ENCODE results near the gene STOX2. TPM values are rescaled to one million over a fixed set of nuclear protein-coding genes. Genes with fewer than 3 reads are reported as not detected.
"Not testable (repeated sequence)": the region's sequence is repeated elsewhere in the genome, so short reads cannot be mapped to it uniquely, and the experiment has no call there.

The STOX2 gene
- total RNA-seq, 1 donor from 2014 or later: 9.4 TPM

- intact Hi-C loops (cut with DNase I): no loop called here
- DNase-seq (ENCODE audit: low spot score): no peak
Observed at GRCh38 chr4:184011826-184012380, 106.8 kb downstream of the STOX2 start.

- intact Hi-C loops (cut with DNase I): no loop called here
- DNase-seq (ENCODE audit: low spot score): no peak
Observed at GRCh38 chr4:184012937-184013336, 107.8 kb downstream of the STOX2 start.

DNA sequence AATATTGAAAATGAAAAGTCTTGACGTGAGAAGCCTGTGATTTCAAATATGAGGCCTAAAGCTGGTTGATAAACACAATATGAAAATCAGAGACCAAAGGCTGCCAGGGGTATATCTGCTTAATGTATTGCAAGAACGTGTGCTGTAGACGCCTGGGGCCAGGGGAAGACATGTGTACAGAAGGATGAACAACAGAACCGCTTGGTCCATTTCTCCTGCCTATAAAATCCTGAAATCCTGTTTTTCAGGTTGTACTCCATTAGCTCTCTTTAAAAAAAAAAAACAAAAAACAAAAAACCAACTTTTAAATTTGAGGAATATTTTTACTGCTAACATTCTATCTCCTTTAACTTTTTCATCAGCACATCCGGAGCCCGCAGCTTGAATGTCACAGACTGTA is 109.2 kb downstream of the STOX2 start:
- intact Hi-C loops (cut with DNase I): no loop called here
- no peak for DNase-seq (ENCODE audit: low spot score)

GRCh38 chr4:184016759-184017668 is 111.9 kb downstream of the STOX2 start:
- no peak for DNase-seq (ENCODE audit: low spot score)
- intact Hi-C loops (cut with DNase I): no loop called here

DNA sequence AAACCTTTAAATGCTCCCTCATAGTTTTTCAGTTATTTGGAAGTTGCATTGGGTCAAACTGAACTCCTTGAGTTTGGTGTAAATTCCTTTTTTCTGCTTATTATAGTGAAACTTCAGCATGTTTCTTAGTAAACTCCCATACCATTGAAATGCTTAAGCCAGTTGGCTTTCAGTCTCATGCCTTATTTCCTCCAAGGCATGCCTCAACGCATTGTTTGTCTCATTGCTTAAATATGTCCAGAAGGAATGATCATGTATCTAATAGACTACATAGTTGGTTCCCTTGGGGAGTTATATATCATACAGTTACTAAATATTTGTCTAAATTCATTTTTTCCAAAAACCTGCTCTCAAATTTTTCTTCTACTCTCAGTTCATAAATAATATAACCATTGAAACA is 114.0 kb downstream of the STOX2 start:
- DNase-seq (ENCODE audit: low spot score): no peak
- intact Hi-C loops (cut with DNase I): no loop called here

- intact Hi-C loops (cut with DNase I): no loop called here
- DNase-seq (ENCODE audit: low spot score): no peak
Observed at GRCh38 chr4:184019667-184020623, 114.8 kb downstream of the STOX2 start.

DNA sequence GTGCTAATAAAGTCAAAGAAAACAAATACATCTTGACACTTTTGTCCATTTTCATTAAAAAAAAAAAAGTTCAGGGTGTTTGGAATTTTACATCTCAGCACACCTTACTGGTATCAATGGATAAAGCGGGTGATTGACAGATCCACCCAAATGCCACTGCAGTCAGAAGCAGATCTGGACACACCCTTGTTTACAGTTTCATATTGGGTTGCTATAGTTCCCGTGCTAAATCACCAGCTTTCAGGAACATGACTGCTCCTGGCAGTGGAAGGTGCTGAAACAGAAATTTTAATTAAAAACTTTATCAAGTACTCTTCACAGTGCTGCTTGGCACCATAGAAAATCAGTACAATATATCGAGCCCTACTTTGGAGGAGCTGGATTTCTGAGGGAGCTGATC is 116.3 kb downstream of the STOX2 start:
- DNase-seq (ENCODE audit: low spot score): no peak
- intact Hi-C loops (cut with DNase I): no loop called here

DNA sequence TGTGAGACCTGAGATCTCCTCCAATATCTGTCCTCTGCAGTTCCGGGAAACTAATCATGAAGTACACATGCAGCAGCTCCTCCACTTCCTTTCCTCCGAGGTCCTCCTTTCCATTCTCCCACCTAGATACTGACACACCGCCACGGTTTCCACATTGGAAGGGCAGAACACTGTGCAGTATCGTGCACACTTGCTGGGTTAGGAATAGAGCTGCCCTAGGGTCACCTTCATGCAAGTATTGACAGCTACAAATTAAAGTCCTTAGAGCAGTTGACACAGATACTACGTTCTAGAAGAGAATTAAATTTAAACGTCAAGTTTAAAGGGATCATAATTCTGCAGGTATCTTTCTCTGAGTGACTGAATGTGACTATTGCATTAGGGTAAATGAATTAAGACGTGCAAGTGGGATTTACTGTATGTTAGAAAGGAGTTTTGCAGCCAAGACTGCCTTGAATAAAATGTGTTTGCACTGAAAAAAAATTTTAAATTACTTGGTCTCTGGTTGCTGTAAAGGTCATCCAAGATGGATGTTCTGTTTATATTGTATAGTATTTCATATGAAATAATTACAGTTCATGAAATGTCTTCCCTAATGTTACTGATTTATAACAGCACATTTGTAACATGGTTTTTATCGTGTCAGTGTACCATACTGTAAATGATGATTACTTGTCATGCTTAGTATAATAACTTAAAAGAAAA is 117.7 kb downstream of the STOX2 start:
- intact Hi-C loops (cut with DNase I): no loop called here
- DNase-seq (ENCODE audit: low spot score): no peak

DNA sequence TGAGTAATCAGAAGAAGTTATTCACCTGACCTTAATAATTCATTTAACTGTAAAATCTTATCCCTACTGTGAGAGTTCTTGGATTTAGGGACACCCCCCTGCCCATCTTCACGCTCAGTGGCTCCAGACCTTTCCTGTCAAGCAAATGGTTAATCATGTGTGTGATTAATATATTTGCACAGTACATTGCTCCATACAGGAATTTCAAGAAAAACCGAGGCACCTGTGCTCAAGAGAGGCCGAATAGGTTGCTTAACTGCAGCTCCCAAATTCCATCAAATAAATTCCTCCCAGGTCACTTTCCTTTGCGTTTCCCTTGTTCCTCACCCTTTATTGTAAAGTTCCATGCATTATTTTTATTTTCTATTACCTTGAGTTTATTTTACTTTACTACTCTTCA is 119.5 kb downstream of the STOX2 start:
- intact Hi-C loops (cut with DNase I): no loop called here
- no peak for DNase-seq (ENCODE audit: low spot score)

GRCh38 chr4:184028561-184029374 is 123.7 kb downstream of the STOX2 start:
- no peak for DNase-seq (ENCODE audit: low spot score)
- intact Hi-C loops (cut with DNase I): no loop called here

- no peak for DNase-seq (ENCODE audit: low spot score)
- intact Hi-C loops (cut with DNase I): no loop called here
Observed at GRCh38 chr4:184030036-184030435, 124.9 kb downstream of the STOX2 start.

- no peak for DNase-seq (ENCODE audit: low spot score)
- intact Hi-C loops (cut with DNase I): no loop called here
Observed at GRCh38 chr4:184030764-184031163, 125.7 kb downstream of the STOX2 start.

- intact Hi-C loops (cut with DNase I): no loop called here
- DNase-seq (ENCODE audit: low spot score): no peak
Observed at GRCh38 chr4:184032091-184032490, 127.0 kb downstream of the STOX2 start.

GRCh38 chr4:184039963-184040383 is 134.9 kb downstream of the STOX2 start:
- DNase-seq (ENCODE audit: low spot score): no peak
- intact Hi-C loops (cut with DNase I): no loop called here

DNA sequence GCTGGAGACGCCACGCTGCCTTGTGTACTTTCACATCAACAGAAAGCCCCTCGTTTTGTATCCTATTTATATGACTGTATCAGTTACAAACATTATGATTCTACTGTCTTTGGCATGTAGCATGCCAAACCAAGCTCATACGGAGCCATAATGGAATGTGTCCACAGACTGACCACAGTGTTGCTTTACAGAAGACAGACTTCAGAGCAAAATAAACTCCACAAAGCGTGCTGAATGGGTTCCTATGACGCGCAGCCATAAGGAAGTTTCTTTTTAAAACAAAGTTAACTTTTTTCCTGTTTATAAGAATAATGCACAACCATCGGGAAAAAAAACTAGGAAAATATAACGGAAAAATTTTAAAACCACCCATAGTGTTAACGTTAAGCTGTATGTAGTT is 136.0 kb downstream of the STOX2 start:
- intact Hi-C loops (cut with DNase I): no loop called here
- DNase-seq (ENCODE audit: low spot score): no peak

- DNase-seq (ENCODE audit: low spot score): no peak
- intact Hi-C loops (cut with DNase I): no loop called here
Observed at GRCh38 chr4:184046148-184046547, 141.0 kb downstream of the STOX2 start.

GRCh38 chr4:184051262-184051661 is 146.2 kb downstream of the STOX2 start:
- DNase-seq (ENCODE audit: low spot score); intact Hi-C loops (cut with DNase I): not testable (repeated sequence)

DNA sequence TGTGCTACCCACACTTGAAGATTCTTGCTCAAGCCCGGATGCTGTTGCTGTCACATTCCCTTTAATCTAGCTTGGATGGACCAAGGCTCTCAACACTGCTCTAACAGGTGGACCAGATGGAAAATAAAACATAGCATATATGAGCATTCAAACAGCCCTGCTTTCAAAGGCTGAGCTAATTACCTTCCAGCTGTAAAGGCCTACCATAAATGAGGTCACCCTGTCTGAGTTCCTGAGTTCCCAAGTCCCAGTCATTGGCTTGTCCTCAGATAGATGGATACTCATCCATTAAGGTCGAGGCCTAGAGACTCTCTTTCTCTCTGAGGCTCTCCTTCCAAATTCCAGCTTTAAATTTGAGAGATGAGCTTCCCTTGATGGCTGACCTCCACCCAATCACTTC is 147.5 kb downstream of the STOX2 start:
- DNase-seq (ENCODE audit: low spot score): no peak
- intact Hi-C loops (cut with DNase I): no loop called here

- no peak for DNase-seq (ENCODE audit: low spot score)
- intact Hi-C loops (cut with DNase I): no loop called here
Observed at GRCh38 chr4:184053434-184053833, 148.3 kb downstream of the STOX2 start.

All from cardiac septum (tissue), 1 donor.